ENCODE measurements around the gene RSRP1. TPM values are rescaled to one million over a fixed set of nuclear protein-coding genes. Genes with fewer than 3 reads are reported as not detected.
"Not testable (repeated sequence)": the region's sequence is repeated elsewhere in the genome, so short reads cannot be mapped to it uniquely, and the experiment has no call there.

The RSRP1 gene
- total and polyA plus RNA-seq, 2 of the 8 experiments (the other 6 are each of a cell fraction or from before 2014, with no cell fraction given): 32.9 to 59.4 TPM

GRCh38 chr1:25267288-25268142, 20.3 kb upstream of the RSRP1 start:
- peak overlapping the region; percentile 82; the same call in 1 of the 2 replicates for H2AFZ ChIP-seq (ENCODE audit: low read length)
- peak; percentile 81 for FAIRE-seq
- POLR2A ChIA-PET (ENCODE audit: partially characterized antibody): interaction anchor here (1.0 kb wide), 1 partner anchor 19 kb away, joined by 3 read pairs; no protein-coding TSS in a partner anchor

More at GRCh38 chr1:25267288-25268142, 20.3 kb upstream of the RSRP1 start:
- H3K36me3 ChIP-seq (ENCODE audit: control insufficient read depth in 2 of 4, insufficient read depth in 4 of 4, low read length in 3 of 4); H3K4ac ChIP-seq (replicated peaks; ENCODE audit: insufficient read length, low read depth, low read length); H4K8ac ChIP-seq (ENCODE audit: extremely low read depth, insufficient read depth, low read length); H2AK5ac ChIP-seq (ENCODE audit: low read depth, low read length); H3K79me2 ChIP-seq (ENCODE audit: control insufficient read depth in 1 of 2, insufficient read depth in 2 of 2, low read length in 2 of 2); H3K4me1 ChIP-seq (replicated peaks in 1 of 4; ENCODE audit: control insufficient read depth in 3 of 4, insufficient read depth in 4 of 4, low read length in 3 of 4); H2BK5ac ChIP-seq (ENCODE audit: low read depth, low read length); H3K9me3 ChIP-seq (ENCODE audit: insufficient read depth in 2 of 2, low read depth in 1 of 2, low read length in 1 of 2); H4K5ac ChIP-seq (ENCODE audit: insufficient read length, low read depth, low read length); CTCF ChIA-PET (ENCODE audit: partially characterized antibody); H3K14ac ChIP-seq (ENCODE audit: insufficient read length); H3K18ac ChIP-seq (ENCODE audit: extremely low read depth, low read length); H4K91ac ChIP-seq (replicated peaks; ENCODE audit: insufficient read length, low read length); H3K23me2 ChIP-seq (ENCODE audit: low read depth, low read length); H2BK15ac ChIP-seq (ENCODE audit: low read length); H3K79me1 ChIP-seq (ENCODE audit: low read depth, low read length); H2BK12ac ChIP-seq (ENCODE audit: low read depth, low read length); H2BK120ac ChIP-seq (replicated peaks; ENCODE audit: low read depth, low read length); H3K23ac ChIP-seq (ENCODE audit: insufficient read length); H3K27me3 ChIP-seq (replicated peaks in 1 of 4; ENCODE audit: control insufficient read depth in 3 of 4, extremely low read depth in 1 of 4, insufficient read depth in 3 of 4, low read length in 3 of 4); H4K20me1 ChIP-seq (replicated peaks in 1 of 2; ENCODE audit: control insufficient read depth in 1 of 2, insufficient read depth in 2 of 2, low read length in 2 of 2); H3K27ac ChIP-seq (ENCODE audit: low read depth, low read length); H2BK20ac ChIP-seq (ENCODE audit: low read length); H3K56ac ChIP-seq (replicated peaks; ENCODE audit: insufficient read length, low read depth, low read length): not testable (repeated sequence)
- WGBS, 2 experiments (ENCODE audit: extremely low coverage in 1 of 2, insufficient coverage in 1 of 2, insufficient read length in 1 of 2, insufficient replicate concordance in 2 of 2, low coverage in 1 of 2, low lambda C conversion rate in 2 of 2, missing lambda C conversion rate in 1 of 2): 1% methylated on average over 30 of the region's 56 CpGs; no CpG with 5 or more reads in 1 of the 2 experiments
- Histone ChIP-seq H3K9ac (replicated peaks in 1 of 4; ENCODE audit: extremely low read depth in 1 of 4, low read depth in 3 of 4, low read length in 3 of 4) (peak overlapping the region in 1 of 4 experiments; percentile 75; a peak in 1 of 7 replicates), H3K4me3 (ENCODE audit: extremely low read depth in 1 of 4, insufficient read depth in 2 of 4, low read depth in 3 of 4, low read length in 4 of 4) (peak overlapping the region; percentile 34 to 75 (median 51)), H3K4me2 (ENCODE audit: insufficient read depth in 1 of 2, low read depth in 2 of 2, low read length in 2 of 2) (peak overlapping the region; percentile 73 to 85)
- peak in 1 of 2 experiments; percentile 94 for DNase-seq (ENCODE audit: low read depth in 1 of 2, low spot score in 2 of 2)
- TF ChIP-seq NRF1 (IDR thresholded peaks at IDR 0.05; ENCODE audit: low read depth, low read length) (peak; percentile 35), TAF1 (IDR thresholded peaks at IDR 0.05; ENCODE audit: low read depth, low read length) (0 out of 2 replicates have a peak, but pooled peaks have one; percentile 26), EGR1 (IDR thresholded peaks at IDR 0.05; ENCODE audit: borderline replicate concordance, low read depth, low read length) (peak; percentile 28; the same call in 1 of the 2 replicates)
